PC-9 (cell line): ENCODE measurements around the gene CROCC2.

ENCODE experiments used
- CTCF ChIP-seq: fragments of 200-600 bp; sonication (generic); conservative IDR thresholded peaks from 2 replicates; pipeline ENCODE4 v1.6.1; 2017; ENCODE audit warnings: mixed run types, antibody characterized with exemption, mild to moderate bottlenecking, moderate library complexity
- EZH2 ChIP-seq: fragments of 200-600 bp; sonication (generic); IDR thresholded peaks from 2 replicates; pipeline ENCODE4 v1.8.0; 2017; ENCODE audit warnings: antibody characterized with exemption, low read depth

GRCh38 chr2:240895656-240896388 lies 10.3 kb upstream of the CROCC2 start, which contains the start of gene MAB21L4:
- no peak for TF ChIP-seq CTCF
- TF ChIP-seq EZH2, result no peak
